Ectodermal cell (in vitro differentiated cells): ENCODE measurements around the gene UCN2.
A peak's percentile ranks its signal among the peaks of the same experiment; 100 is the strongest.

ENCODE experiments used
- H3K27ac ChIP-seq: 2 replicates; pipeline ENCODE4 v1.7.0; 2013; ENCODE audit warnings: mild to moderate bottlenecking, low read depth, low read length; ENCODE audit not compliant: insufficient read depth, poor library complexity, severe bottlenecking
- H3K27me3 ChIP-seq: 2 replicates; pipeline ENCODE4 v1.7.0; 2013; ENCODE audit warnings: mild to moderate bottlenecking, low read length; ENCODE audit not compliant: insufficient read depth, control insufficient read depth, poor library complexity, severe bottlenecking
- H3K36me3 ChIP-seq: one replicate; pipeline ENCODE4 v1.7.0; 2013; ENCODE audit warnings: low read length; ENCODE audit not compliant: control insufficient read depth, insufficient read depth
- H3K4me1 ChIP-seq: one replicate; pipeline ENCODE4 v1.7.0; 2013; ENCODE audit warnings: low read length; ENCODE audit not compliant: control insufficient read depth, insufficient read depth
- H3K4me3 ChIP-seq: 2 replicates; pipeline ENCODE4 v1.7.0; 2013; ENCODE audit warnings: low read depth, low read length, control low read depth; ENCODE audit not compliant: insufficient read depth
- H3K9me3 ChIP-seq: 2 replicates; pipeline ENCODE4 v1.7.0; 2013; ENCODE audit warnings: mild to moderate bottlenecking, low read length, moderate library complexity; ENCODE audit not compliant: control insufficient read depth
- WGBS, 2 experiments: methylation state at CpG; one replicate each; pipeline ENCODE4 v1.1.7; 2013; ENCODE audit warnings: missing lambda C conversion rate in 2 of 2; 5-methylcytosine and 5-hydroxymethylcytosine counted together

Gene UCN2

DNA sequence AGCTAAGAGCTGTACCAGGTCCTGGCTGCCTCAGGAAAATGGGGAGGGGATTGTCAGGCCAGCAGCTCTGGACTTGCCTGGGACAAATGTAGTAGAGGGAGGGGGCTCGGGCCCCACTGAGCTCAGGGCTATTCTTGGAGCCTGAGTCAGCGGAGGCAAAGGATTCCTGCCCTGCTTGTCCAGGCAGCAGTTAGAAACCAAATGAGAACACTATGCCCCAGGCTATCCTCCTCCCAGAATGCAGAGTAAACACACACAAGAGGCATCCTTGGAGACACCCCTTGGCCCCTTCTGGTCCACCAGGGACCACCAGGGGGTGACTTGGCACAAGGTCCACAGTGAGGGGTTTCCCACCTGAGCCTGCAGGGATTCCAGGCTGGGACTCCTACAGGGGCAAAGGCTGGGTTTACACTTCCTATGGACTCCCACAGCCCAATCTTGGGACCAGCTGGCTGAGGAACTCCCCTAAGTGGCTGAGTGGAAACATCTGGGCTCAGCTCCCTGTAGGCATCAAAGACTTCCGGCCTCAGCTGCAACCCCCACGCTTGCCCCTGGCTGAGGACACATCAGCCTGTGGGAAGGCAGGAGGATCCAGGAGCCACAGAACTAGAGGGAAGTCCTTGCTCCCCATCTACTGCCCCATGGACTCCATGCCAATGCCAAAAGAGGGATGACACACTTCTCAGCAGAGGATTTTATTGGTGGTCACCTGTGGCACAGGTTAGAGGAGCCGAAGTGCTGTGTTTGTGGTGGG, 34.9 kb upstream of the UCN2 start:
- 92 to 93% methylated on average over 5 of the region's 5 CpGs for WGBS, 2 experiments
- peaks cover 18% of the 10 kb centered on the region for H3K27me3 ChIP-seq
- no peaks in the 10 kb centered on the region for H3K9me3 ChIP-seq
- H3K36me3 ChIP-seq = peaks cover 47% of the 10 kb centered on the region
- peak overlapping the region; percentile 67 for H3K27ac ChIP-seq
- H3K4me3 ChIP-seq = no peak overlapping the region
- peaks cover 20% of the 10 kb centered on the region for H3K4me1 ChIP-seq

DNA sequence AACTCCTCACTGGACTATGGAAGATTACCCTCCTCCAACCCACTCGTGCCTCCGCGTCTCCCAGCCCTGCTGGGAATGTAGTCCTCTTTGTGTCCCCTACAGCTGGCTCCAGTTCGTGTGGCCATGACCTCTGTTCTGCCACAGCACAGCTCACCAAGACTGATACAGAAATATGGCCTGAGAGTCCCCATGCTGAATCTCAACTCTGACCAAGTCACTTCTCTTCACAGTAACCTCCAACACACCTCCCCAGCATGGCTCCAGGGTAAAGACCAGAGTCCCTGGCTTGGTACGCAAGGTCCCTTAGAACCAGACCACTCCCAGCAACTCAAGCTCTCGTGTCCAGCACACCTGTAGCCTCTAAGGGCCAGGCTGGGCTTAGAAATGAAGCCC, 33.8 kb upstream of the UCN2 start:
- Histone ChIP-seq H3K4me3 (no peak overlapping the region), H3K27me3 (peaks cover 18% of the 10 kb centered on the region), H3K27ac (no peak overlapping the region), H3K9me3 (no peaks in the 10 kb centered on the region), H3K36me3 (peaks cover 36% of the 10 kb centered on the region), H3K4me1 (peaks cover 20% of the 10 kb centered on the region)
- WGBS, 2 experiments = 95 to 97% methylated on average over 6 of the region's 6 CpGs

DNA sequence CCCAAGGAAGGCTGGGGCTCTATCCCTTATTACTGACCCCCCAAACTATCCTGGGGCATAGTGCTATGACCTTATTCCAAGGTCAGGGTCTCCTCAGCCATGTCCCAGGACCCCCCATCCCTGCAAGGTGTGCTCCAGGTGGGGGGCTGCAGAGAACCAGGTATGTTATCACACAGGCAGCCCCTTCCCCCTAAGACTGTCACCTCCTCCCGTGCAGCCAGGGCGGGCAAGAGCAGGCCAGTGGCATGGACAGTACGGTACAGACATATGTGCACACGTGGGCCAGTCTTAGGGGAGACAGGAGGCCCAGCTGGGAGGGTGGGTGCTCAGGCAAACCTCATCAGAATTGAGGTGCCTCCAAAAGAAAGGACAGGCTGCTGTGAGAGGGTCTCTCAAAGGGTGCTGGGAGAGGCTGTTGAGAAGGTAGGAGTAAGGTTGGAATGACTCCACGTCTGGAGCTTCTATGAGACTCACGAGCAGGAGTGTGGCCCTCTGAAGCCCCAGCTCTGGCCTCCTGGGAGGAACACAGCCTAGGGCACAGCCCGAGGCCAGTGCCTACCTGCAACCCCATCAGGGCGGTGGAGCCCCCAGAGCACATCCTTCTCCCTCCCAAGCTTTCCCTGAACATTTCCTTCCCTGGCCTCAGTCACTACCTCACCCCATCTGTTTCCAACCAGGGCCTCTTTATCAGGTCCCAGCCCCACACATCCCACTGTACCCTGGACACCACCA, 33.3 kb upstream of the UCN2 start:
- H3K36me3 ChIP-seq = peaks cover 33% of the 10 kb centered on the region
- WGBS, 2 experiments = 88 to 94% methylated on average over 8 of the region's 8 CpGs

DNA sequence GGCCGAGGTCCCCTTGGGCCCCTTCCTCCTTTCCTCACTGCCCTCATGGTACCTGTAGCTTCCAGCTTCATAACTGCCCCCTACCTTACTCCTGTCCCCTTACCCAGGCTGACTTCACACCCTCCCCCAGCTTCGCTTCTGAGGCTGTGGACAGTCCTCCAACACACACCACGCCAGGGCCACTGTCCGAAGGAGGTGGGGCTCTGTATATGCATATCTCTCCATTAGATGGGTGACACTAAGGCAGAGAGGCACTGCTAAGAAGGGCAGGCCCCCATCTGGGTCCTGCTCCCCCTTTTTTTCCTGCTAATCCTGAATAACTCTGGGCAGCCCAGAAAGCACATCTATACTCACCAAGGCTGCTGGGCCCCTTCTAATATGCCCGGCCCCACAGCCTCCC, 32.6 kb upstream of the UCN2 start:
- Histone ChIP-seq H3K9me3 (no peaks in the 10 kb centered on the region), H3K27me3 (peaks cover 18% of the 10 kb centered on the region), H3K4me1 (peaks cover 20% of the 10 kb centered on the region), H3K4me3 (no peak overlapping the region), H3K27ac (no peak overlapping the region), H3K36me3 (peaks cover 27% of the 10 kb centered on the region)
- 79 to 88% methylated on average over 5 of the region's 5 CpGs for WGBS, 2 experiments

More for the DNA sequence above, 33.3 kb upstream of the UCN2 start:
- Histone ChIP-seq H3K9me3 (no peaks in the 10 kb centered on the region), H3K4me1 (peaks cover 20% of the 10 kb centered on the region), H3K4me3 (no peak overlapping the region), H3K27me3 (peaks cover 18% of the 10 kb centered on the region), H3K27ac (no peak overlapping the region)

DNA sequence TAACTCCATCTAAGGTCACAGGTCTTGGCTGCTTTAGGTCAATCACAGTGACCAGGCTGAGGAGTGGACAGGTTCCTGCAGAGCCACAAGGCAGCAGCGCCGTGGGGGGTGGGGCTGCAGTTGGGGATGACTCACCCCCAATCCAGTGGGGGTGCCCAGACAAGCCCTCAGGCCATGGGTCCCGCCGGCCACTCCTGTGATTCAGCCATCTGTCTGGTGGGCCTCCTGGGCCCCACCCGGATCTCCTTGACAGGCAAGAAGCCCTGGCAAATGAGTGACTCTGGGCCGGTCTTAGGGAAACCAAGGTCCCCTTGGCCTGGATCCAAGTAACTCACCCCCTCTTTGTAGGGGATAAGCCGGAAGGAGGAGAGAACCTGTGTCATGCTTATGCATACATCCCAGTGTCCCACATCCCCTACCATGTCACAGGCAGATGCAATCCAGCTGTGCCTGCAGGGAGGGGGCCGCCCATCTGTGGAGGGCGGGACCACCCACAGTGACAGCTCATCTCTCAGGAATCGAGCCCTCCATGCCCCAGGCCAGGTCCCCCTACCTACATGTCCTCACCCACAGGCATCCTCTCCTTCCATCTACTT, 32.0 kb upstream of the UCN2 start:
- Histone ChIP-seq H3K27me3 (peaks cover 18% of the 10 kb centered on the region), H3K4me1 (peaks cover 20% of the 10 kb centered on the region), H3K9me3 (no peaks in the 10 kb centered on the region), H3K4me3 (peak overlapping the region; percentile 30), H3K36me3 (peaks cover 21% of the 10 kb centered on the region), H3K27ac (no peak overlapping the region)
- 26 to 31% methylated on average over 10 of the region's 10 CpGs for WGBS, 2 experiments

DNA sequence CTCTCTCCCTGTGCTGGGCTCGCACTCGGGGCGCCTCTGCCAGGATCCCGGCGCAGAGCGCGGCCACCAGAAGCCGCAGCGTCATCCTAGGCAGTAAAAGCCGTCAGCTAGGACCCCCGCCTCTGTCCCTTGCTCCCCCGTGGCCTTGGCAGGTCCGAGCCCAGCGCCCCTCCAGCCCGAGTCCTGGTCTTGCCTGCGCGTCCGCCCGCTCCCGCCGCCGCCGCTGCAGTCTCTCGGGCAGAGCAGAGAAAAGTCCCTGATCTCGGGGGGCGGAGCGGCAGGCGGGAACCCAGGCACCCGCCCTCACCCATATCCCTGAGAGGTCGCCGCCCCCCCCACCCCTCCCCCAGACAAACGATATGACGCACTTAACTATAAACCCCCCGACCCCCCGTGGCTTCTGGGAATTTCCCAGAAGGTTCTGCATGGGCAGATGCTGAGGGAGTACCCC, 31.5 kb upstream of the UCN2 start, which contains the start of gene COL7A1:
TSS of gene COL7A1 (minus strand) at position 255 of the 451 bp plus-strand sequence. CDS start at position 85, 170 bp downstream.
- H3K4me3 ChIP-seq = peak within 1 kb of the TSS; percentile 30

DNA sequence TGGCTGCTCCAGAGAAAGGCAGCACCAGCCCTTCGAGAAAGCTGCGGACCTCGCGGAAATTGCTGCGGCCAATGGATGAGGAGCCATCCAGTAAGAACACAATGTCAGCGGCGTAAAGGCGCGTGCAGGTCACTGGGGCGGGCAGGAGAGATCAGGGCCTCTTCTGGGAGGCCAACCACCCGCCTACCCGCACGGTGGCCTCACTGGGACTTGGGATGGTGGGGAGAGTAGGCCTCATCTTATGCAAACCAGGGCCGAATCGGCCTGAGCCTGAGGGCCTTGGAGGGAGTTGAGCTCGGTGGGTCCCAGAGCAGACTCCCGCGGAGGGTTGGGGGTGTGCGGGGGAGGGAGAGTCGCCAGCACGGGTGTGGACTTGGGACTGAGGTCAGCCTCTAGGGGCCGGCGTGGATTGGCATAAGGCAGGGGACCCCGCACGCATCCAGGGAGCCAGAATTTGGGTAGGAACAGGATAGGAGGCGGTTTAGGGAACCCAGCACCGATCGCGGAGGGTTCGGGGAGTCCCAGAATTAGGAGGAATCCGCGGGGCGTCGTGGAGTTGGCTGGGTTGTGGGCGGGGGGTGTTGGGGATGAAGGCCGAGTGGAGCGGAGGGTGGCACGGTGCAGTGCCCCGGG, 31.0 kb upstream of the UCN2 start:
- no peak overlapping the region for H3K27ac ChIP-seq
- peak overlapping the region; percentile 30 for H3K4me3 ChIP-seq
- WGBS, 2 experiments = 30 to 33% methylated on average over 39 of the region's 39 CpGs
- peaks cover 18% of the 10 kb centered on the region for H3K27me3 ChIP-seq
- H3K4me1 ChIP-seq = peaks cover 20% of the 10 kb centered on the region
- H3K36me3 ChIP-seq = peaks cover 11% of the 10 kb centered on the region
- no peaks in the 10 kb centered on the region for H3K9me3 ChIP-seq

More for the DNA sequence above, 31.5 kb upstream of the UCN2 start, which contains the start of gene COL7A1:
- H3K9me3 ChIP-seq = no peaks in the 10 kb centered on the region
- H3K36me3 ChIP-seq = peaks cover 16% of the 10 kb centered on the region
- H3K4me1 ChIP-seq = peaks cover 20% of the 10 kb centered on the region
- peaks cover 18% of the 10 kb centered on the region for H3K27me3 ChIP-seq
- no peak within 1 kb of the TSS for H3K27ac ChIP-seq
- WGBS, 2 experiments = 3 to 4% methylated on average over 34 to 35 of the region's 35 CpGs

DNA sequence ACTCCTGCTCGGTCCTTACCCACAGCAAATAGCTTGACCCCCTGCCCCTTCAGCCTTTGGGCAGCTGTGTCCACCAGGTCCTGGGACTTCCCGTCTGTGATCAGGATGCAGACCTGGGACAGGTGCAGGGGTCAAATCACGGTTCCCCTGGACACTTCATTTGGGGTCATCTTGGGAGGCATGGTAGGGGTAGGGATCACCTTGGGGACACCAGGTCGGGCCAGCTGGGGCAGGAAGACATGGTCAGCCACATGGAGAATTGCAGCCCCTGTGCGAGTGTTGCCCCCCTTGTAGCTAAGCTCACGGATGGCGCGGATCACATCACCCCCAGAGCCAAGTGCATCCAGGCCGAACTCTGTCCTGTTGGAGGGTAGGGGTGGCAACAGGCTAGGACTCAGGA, 29.8 kb upstream of the UCN2 start:
- Histone ChIP-seq H3K4me3 (no peak overlapping the region), H3K27me3 (peaks cover 18% of the 10 kb centered on the region), H3K27ac (no peak overlapping the region), H3K4me1 (peaks cover 20% of the 10 kb centered on the region), H3K9me3 (no peaks in the 10 kb centered on the region), H3K36me3 (no peaks in the 10 kb centered on the region)
- 94 to 97% methylated on average over 9 of the region's 9 CpGs for WGBS, 2 experiments

DNA sequence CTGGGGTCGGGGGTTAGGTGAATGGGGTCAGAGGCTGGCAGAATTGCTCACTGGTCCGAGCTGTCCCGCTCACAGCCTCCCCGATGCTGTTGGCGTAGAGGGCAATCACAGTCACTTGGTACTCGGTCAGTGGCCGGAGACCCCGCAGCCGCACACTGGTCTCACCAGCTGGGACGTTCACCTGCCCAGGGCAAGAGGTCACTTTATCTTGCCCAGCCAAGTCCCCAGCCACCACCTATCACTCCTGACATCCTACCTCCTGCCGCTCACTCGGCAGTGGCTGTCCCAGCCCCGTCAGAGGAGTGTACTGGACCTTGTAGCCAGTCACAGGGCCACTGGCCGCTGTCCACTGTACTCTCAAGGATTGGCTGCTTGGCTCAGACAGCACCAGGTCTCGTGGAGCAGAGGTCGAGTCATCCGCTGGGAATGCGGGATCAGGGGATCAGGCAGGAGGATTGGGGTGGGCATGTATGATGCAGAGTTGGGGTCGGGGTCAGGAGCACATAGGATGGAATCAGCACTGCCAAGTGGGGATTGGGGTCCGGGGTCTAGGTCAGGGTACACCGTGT, 29.0 kb upstream of the UCN2 start:
- Histone ChIP-seq H3K9me3 (no peaks in the 10 kb centered on the region), H3K36me3 (no peaks in the 10 kb centered on the region), H3K4me1 (peaks cover 20% of the 10 kb centered on the region), H3K27ac (no peak overlapping the region), H3K27me3 (peaks cover 18% of the 10 kb centered on the region), H3K4me3 (no peak overlapping the region)
- 93 to 95% methylated on average over 21 of the region's 21 CpGs for WGBS, 2 experiments
